Fibroblast of mammary gland (primary cell): ENCODE results near the gene ZBTB43.
"Not testable (repeated sequence)": the region's sequence is repeated elsewhere in the genome, so short reads cannot be mapped to it uniquely, and the experiment has no call there.

Experiments used
- DNase-seq: peaks from one replicate; pipeline ENCODE4 v3.0.0-alpha.2; 2010; ENCODE audit warnings: low read depth
- H3K4me3 ChIP-seq: 2 replicates; pipeline ENCODE4 v1.5.1; 2011; ENCODE audit warnings: low read depth, mild to moderate bottlenecking, low read length, moderate library complexity; ENCODE audit not compliant: control insufficient read depth
- TF ChIP-seq, protein P1 (sequence below): conservative IDR thresholded peaks from 2 replicates; pipeline ENCODE4 v1.5.1; 2011; ENCODE audit warnings: low read depth, low read length, inconsistent platforms; ENCODE audit not compliant: control insufficient read depth, insufficient read depth

ZBTB43 gene

DNA sequence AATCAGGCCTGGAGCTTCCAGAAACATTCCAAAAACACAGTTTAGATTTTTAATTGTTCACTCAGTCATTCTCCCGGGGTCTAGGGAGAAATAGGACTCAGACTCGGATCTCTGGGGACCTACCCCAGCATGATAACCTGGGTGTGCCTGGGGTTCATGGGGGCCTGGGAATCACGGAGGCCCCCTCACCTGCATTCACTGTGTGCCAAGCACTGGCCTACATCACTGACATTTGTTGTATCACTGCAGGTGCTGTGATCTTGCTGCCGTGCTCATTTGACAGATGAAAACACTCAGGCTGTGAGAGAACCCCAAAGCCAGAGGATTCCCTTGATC lies 22.8 kb upstream of the ZBTB43 start:
- DNase-seq = no peak
- no peak overlapping the region for H3K4me3 ChIP-seq
- TF ChIP-seq, protein P1, sequence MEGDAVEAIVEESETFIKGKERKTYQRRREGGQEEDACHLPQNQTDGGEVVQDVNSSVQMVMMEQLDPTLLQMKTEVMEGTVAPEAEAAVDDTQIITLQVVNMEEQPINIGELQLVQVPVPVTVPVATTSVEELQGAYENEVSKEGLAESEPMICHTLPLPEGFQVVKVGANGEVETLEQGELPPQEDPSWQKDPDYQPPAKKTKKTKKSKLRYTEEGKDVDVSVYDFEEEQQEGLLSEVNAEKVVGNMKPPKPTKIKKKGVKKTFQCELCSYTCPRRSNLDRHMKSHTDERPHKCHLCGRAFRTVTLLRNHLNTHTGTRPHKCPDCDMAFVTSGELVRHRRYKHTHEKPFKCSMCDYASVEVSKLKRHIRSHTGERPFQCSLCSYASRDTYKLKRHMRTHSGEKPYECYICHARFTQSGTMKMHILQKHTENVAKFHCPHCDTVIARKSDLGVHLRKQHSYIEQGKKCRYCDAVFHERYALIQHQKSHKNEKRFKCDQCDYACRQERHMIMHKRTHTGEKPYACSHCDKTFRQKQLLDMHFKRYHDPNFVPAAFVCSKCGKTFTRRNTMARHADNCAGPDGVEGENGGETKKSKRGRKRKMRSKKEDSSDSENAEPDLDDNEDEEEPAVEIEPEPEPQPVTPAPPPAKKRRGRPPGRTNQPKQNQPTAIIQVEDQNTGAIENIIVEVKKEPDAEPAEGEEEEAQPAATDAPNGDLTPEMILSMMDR = no peak

DNA sequence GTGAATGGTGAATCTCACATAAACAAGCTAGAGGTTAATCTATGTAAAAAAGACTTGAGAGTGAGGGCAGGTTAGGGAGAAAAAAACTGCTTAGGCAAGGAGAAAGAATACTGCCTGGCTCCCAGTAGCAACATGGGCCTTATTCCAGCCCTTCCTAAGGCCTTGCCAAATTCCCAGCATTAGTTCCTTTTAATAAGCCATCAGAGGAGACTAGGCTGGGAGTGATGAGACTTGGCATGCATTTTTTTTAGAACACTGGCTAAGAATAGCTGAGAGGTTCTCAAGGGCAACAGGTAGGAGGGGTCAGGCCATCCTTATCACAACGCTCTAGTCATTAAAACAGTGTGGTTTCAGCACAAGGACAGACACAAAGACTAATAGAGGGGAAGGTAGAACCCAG lies 20.9 kb upstream of the ZBTB43 start:
- no peak for DNase-seq
- TF ChIP-seq, protein P1 = no peak
- no peak overlapping the region for H3K4me3 ChIP-seq

DNA sequence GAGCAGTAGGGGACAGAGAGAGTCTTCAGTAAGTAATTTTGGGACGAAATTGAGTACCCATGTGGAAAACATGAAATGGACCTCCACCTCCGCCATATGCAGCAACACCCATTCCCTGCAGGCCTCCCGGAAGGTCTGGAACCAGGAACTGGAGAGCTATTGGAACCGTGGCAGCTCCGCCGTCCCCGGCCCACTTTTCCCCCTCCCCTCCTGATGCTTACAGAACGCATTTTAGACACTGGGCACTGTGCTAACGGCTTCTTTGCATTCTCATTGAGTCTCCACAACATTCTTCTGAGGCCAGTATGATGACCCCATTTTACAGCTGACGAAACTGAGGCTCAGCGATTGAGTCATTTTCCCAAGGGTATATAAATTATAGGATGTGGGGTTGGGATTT lies 20.4 kb upstream of the ZBTB43 start:
- no peak overlapping the region for H3K4me3 ChIP-seq
- DNase-seq = no peak
- TF ChIP-seq, protein P1 = no peak

DNA sequence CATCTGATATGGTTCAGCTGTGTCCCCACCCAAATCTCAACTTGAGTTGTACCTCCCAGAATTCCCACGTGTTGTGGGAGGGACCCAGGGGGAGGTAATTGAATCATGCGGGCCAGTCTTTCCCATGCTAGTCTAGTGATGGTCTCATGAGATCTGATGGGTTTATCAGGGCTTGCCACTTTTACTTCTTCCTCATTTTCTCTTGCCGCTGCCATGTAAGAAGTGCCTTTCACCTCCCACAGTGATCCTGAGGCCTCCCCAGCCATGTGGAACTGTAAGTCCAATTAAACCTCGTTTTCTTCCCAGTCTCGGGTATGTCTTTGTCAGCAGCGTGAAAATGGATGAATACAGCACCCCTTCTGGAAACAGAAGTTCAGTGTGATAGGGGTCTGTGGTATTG lies 20.0 kb upstream of the ZBTB43 start:
- not testable (repeated sequence) for DNase-seq, H3K4me3 ChIP-seq

DNA sequence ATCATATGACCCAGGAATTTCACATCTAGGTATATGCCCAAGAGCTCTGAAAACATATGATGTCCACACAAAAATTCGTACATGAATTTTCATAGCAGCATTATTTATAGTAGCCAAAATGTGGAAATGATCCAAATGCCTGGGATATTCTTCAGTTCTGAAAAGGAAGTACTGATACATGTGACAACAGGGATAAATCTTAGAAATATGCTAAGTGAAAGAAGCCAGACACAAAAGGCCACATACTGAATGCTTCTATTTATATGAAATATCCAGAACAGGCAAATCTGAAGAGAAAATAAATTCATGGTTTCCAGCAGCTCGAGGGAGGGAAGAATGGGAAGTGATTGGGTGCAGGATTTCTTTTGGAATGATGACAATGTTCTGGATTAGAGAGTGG lies 16.8 kb upstream of the ZBTB43 start:
- TF ChIP-seq, protein P1 = no peak
- no peak overlapping the region for H3K4me3 ChIP-seq
- no peak for DNase-seq

DNA sequence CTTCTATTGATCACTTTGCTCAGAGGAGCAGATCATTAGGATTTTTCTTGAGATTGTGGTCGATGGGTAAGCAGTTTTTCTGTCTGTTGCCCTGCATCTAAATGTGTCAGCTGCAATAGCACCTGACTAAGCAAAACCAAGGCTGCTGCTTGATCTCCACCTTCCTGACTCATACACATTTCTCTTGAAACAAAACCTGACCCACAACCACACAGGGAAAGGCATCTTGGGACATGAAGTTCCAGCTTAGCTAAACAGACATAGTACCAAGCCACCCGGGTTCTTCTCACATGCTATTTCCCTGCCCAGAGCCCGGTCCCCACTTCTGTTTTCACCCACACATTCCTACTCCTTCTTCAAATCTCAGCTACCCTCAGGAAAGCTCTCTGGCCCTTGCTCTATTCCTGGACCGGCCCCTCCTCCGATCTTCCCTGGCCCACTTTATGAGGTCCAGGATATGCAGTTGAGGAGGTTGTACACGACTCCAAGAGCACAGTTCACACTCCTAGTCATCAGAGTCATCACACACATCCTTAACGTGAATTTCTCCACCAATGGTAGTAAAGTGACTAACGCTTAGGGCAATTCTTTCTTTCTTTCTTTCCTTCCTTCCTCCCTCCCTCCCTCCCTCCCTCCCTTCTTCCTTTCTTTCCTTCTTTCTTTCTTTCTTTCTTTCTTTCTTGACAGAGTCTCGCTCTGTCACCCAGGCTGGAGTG lies 16.0 kb upstream of the ZBTB43 start:
- peak; percentile 72 for DNase-seq
- no peak overlapping the region for H3K4me3 ChIP-seq
- TF ChIP-seq, protein P1 = no peak

DNA sequence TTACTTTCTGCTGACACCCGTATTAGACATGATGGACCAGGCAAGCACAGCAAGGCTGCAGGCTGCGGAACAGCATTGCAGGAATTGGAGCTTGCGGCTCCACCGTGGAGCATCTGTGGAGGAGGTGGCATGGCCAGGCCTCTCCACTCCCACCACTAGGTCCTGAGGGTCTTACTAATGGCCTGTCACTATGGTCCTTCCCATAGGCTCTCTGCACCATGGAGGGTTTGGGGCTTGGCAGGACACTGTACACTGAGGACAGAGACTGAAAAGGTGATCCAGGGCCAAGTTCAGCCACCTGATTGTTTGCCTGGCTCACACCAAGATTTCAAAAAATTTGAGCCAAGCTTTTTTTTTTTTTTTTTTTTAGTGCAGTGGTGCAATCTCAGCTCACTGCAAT lies 14.3 kb upstream of the ZBTB43 start:
- TF ChIP-seq, protein P1 = no peak
- H3K4me3 ChIP-seq = no peak overlapping the region
- no peak for DNase-seq
